Measurements from ENCODE around the gene TRIM45. TPM values are rescaled to one million over a fixed set of nuclear protein-coding genes. Genes with fewer than 3 reads are reported as not detected.

The TRIM45 gene
- total and polyA plus RNA-seq, 2 of the 13 experiments (the other 11 are each of a cell fraction or from before 2014, with no cell fraction given) = 1.9 to 2.3 TPM

- H3K79me2 ChIP-seq (ENCODE audit: insufficient read depth, low read length) = no peaks in the 10 kb centered on the region
- H3K27ac ChIP-seq (ENCODE audit: extremely low read length, insufficient read depth, low read length) = no peak overlapping the region
- no peaks in the 10 kb centered on the region for H3K4me1 ChIP-seq (ENCODE audit: insufficient read depth, low read length)
- no peak overlapping the region for H3K4me2 ChIP-seq (ENCODE audit: low read depth, low read length)
- BruUV-seq (replicated peaks) = no TSS peak
- H3K9me3 ChIP-seq (ENCODE audit: low read length) = no peaks in the 10 kb centered on the region
- in situ Hi-C loops (cut with HindIII; ENCODE audit: extremely low pct_ligation_motif_present, low pct_unique_long_range_greater_than_20kb) (no loop called here), intact Hi-C loops (cut with micrococcal nuclease; ENCODE audit: unreplicated experiment) (no loop called here)
- no peak overlapping the region for H2AFZ ChIP-seq (ENCODE audit: low read length)
- no peak for TF ChIP-seq DMAP1 (CRISPR knock-in tag; IDR thresholded peaks at IDR 0.05)
- TF ChIP-seq ZNF556 (CRISPR knock-in tag; IDR thresholded peaks at IDR 0.05; ENCODE audit: borderline replicate concordance) = no peak
- TF ChIP-seq GRHL1 (CRISPR knock-in tag; conservative IDR thresholded peaks at IDR 0.05) = no peak
- TF ChIP-seq ZNF124 (CRISPR knock-in tag; IDR thresholded peaks at IDR 0.05) = no peak
- 98% methylated on average over 5 of the region's 5 CpGs for WGBS (ENCODE audit: low lambda C conversion rate)
- no peaks in the 10 kb centered on the region for H3K27me3 ChIP-seq (ENCODE audit: control insufficient read depth in 1 of 2, insufficient read depth in 2 of 2, low read length in 2 of 2)
- CTCF ChIA-PET (ENCODE audit: low intra/inter-chr PET ratio, low total read pairs) = no interaction called here
- H3K9ac ChIP-seq (ENCODE audit: insufficient read depth, low read depth, low read length) = no peak overlapping the region
- ATAC-seq = no peak
- H3K4me3 ChIP-seq (replicated peaks in 1 of 3; ENCODE audit: insufficient read depth in 1 of 3, low read depth in 2 of 3, low read length in 3 of 3) = no peak overlapping the region
- H3K36me3 ChIP-seq (replicated peaks in 1 of 2; ENCODE audit: control insufficient read depth in 1 of 2, insufficient read depth in 2 of 2, low read length in 2 of 2) = peaks cover 11 to 57% of the 10 kb centered on the region in 2 experiments; a peak in 4 of 5 replicates
- no peak for DNase-seq (ENCODE audit: low spot score)
- no peak for FAIRE-seq
- H4K20me1 ChIP-seq (ENCODE audit: insufficient read depth, low read length) = no peaks in the 10 kb centered on the region
- POLR2A ChIA-PET = no interaction called here
These were observed 29.0 kb downstream of the TRIM45 start for GRCh38 chr1:117092594-117092993.

DNA sequence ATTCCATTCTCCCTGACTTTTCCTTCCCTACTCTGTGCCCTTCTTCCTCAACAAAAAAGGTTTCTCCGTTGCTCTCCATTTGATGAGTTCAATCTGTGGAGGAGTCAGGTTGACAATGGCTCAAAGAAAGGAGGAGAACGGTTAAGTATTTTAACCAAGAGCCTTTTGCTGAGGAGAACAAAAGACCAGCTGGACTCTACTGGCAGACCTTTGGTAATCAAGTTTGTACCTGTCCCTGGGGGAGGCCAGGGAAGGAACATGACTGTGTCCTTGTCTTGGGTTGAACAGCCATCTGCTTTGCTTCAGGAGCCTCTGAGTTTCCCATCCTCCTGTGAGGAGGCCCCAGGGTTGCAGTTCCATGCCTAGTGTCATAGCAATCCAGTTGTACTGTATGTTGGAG is 31.6 kb downstream of the TRIM45 start:
- Histone ChIP-seq H3K4me3 (replicated peaks in 1 of 3; ENCODE audit: insufficient read depth in 1 of 3, low read depth in 2 of 3, low read length in 3 of 3) (no peak overlapping the region), H3K4me1 (ENCODE audit: insufficient read depth, low read length) (no peaks in the 10 kb centered on the region), H3K4me2 (ENCODE audit: low read depth, low read length) (no peak overlapping the region), H3K27me3 (ENCODE audit: control insufficient read depth in 1 of 2, insufficient read depth in 2 of 2, low read length in 2 of 2) (no peaks in the 10 kb centered on the region), H3K27ac (ENCODE audit: extremely low read length, insufficient read depth, low read length) (no peak overlapping the region), H4K20me1 (ENCODE audit: insufficient read depth, low read length) (no peaks in the 10 kb centered on the region), H3K9me3 (ENCODE audit: low read length) (no peaks in the 10 kb centered on the region), H3K9ac (ENCODE audit: insufficient read depth, low read depth, low read length) (no peak overlapping the region), H3K79me2 (ENCODE audit: insufficient read depth, low read length) (no peaks in the 10 kb centered on the region), H2AFZ (ENCODE audit: low read length) (no peak overlapping the region), H3K36me3 (replicated peaks in 1 of 2; ENCODE audit: control insufficient read depth in 1 of 2, insufficient read depth in 2 of 2, low read length in 2 of 2) (peaks cover 12 to 41% of the 10 kb centered on the region in 2 experiments; a peak in 4 of 5 replicates)
- 98% methylated on average over 2 of the region's 2 CpGs for WGBS (ENCODE audit: low lambda C conversion rate)
- CTCF ChIA-PET (ENCODE audit: low intra/inter-chr PET ratio, low total read pairs) = no interaction called here
- ATAC-seq = no peak
- DNase-seq (ENCODE audit: low spot score) = no peak
- in situ Hi-C loops (cut with HindIII; ENCODE audit: extremely low pct_ligation_motif_present, low pct_unique_long_range_greater_than_20kb) = no loop called here
- POLR2A ChIA-PET = no interaction called here
- BruUV-seq (replicated peaks) = no TSS peak
- intact Hi-C loops (cut with micrococcal nuclease; ENCODE audit: unreplicated experiment) = no loop called here
- no peak for FAIRE-seq
- TF ChIP-seq GATA4 (IDR thresholded peaks at IDR 0.05; ENCODE audit: borderline replicate concordance, low read depth) (no peak), ZNF44 (CRISPR knock-in tag; IDR thresholded peaks at IDR 0.05) (no peak), RBM22 (optimal IDR thresholded peaks at IDR 0.05; ENCODE audit: low read length) (no peak), NR2F1 (CRISPR knock-in tag; IDR thresholded peaks at IDR 0.05) (no peak), NR2C2 (CRISPR knock-in tag; IDR thresholded peaks at IDR 0.05; ENCODE audit: borderline replicate concordance) (no peak), GTF3A (CRISPR knock-in tag; conservative IDR thresholded peaks at IDR 0.05) (no peak), IRX3 (CRISPR knock-in tag; IDR thresholded peaks at IDR 0.05; ENCODE audit: borderline replicate concordance, low read depth) (no peak), TRAFD1 (CRISPR knock-in tag; IDR thresholded peaks at IDR 0.05; ENCODE audit: borderline replicate concordance) (no peak), ZNF30 (CRISPR knock-in tag; IDR thresholded peaks at IDR 0.05) (no peak), ZFX (CRISPR knock-in tag; IDR thresholded peaks at IDR 0.05; ENCODE audit: low read depth) (no peak)
- TF ChIP-seq, protein P1, sequence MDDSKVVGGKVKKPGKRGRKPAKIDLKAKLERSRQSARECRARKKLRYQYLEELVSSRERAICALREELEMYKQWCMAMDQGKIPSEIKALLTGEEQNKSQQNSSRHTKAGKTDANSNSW (CRISPR knock-in tag; IDR thresholded peaks at IDR 0.05; ENCODE audit: borderline replicate concordance) = no peak
- TF ChIP-seq, protein P2, sequence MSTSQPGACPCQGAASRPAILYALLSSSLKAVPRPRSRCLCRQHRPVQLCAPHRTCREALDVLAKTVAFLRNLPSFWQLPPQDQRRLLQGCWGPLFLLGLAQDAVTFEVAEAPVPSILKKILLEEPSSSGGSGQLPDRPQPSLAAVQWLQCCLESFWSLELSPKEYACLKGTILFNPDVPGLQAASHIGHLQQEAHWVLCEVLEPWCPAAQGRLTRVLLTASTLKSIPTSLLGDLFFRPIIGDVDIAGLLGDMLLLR (CRISPR knock-in tag; IDR thresholded peaks at IDR 0.05) = no peak

Measured in HepG2 (cell line).